GM18870 (cell line): ENCODE measurements around the gene IFNL4.

ENCODE experiments used
- ATAC-seq: cut with Tn5 transposase; IDR thresholded peaks from one replicate; pipeline ENCODE4 v1.9.1; 2021; ENCODE audit warnings: moderate library complexity; ENCODE audit not compliant: unreplicated experiment

The IFNL4 gene

DNA sequence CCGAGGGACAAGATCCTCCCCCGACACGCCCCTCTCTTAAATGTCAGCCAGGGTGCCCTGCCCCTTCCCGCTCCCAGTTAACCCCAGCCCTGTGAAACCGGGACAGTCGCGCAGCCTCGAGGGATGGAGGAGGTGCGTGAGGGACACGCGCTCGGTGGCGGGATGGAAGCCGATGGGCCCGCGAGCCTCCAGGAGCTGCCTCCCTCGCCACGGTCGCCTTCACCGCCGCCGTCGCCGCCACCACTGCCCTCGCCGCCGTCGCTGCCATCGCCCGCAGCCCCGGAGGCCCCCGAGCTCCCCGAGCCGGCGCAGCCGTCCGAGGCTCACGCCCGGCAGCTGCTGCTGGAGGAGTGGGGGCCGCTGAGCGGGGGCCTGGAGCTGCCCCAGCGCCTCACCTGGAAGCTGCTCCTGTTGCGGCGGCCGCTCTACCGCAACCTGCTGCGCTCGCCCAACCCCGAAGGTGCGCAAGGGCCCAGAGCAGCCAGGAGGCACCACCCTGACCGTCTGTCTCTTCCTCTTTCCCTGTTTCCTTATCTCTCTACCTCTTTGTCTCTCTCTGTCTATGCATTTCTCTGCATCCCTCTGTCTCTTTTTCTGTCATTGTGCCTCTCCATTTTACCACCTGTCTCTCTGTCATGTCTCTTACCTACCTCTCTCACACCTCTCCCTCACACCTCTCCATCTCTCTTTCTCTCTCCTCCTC lies 51.6 kb downstream of the IFNL4 start, which contains the start of gene NCCRP1:
Gene NCCRP1 (plus strand): TSS at position 105 of the 703 bp plus-strand sequence. CDS start 19 bp downstream, at position 124.
- no peak for ATAC-seq

DNA sequence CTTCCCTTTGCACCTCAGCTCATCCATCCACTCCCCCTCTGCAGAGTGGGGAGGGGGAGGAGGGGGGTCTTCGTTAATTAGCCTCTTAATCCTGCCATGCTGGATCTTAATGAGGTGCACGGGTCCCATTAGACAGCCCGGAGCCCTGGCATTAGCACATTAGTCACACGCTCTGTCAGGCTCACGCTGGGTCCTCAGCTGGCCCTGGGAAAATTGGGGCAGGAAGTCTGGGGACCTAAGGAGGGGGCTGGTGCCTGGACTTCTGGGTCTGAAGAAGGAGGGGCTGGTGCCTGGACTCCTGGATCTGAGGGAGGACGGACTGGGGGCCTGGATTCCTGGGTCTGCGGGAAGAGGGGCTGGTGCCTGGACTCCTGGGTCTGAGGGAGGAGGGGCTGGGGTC lies 52.3 kb downstream of the IFNL4 start:
- ATAC-seq = no peak
